HL-60 (cell line): ENCODE data around the gene TINAGL1.
A peak's percentile ranks its signal among the peaks of the same experiment; 100 is the strongest.

Source experiments
- DNase-seq, 2 experiments: peaks; one replicate each; pipeline ENCODE4 v3.0.0-alpha.2; 2010 to 2020; ENCODE audit warnings: low read depth in 1 of 2, low spot score in 1 of 2
- H3K27ac ChIP-seq: fragments of 250-450 bp; sonication (Bioruptor Pico); replicated peaks from 2 replicates; pipeline ENCODE4 v1.5.1; 2020; ENCODE audit warnings: mild to moderate bottlenecking, moderate library complexity
- H3K27me3 ChIP-seq: fragments of 250-450 bp; sonication (Bioruptor Pico); 2 replicates; pipeline ENCODE4 v1.5.1; 2021; ENCODE audit warnings: mild to moderate bottlenecking, moderate library complexity; ENCODE audit not compliant: insufficient read depth, poor library complexity, severe bottlenecking
- H3K4me3 ChIP-seq: replicated peaks from 2 replicates; pipeline ENCODE4 v1.5.1; 2011; ENCODE audit warnings: mild to moderate bottlenecking, control low read depth, low read length; ENCODE audit not compliant: insufficient read depth
- CTCF ChIP-seq: IDR thresholded peaks from one replicate; pipeline ENCODE4 v1.5.1; 2011; ENCODE audit warnings: low read length, control low read depth, inconsistent platforms; ENCODE audit not compliant: insufficient read depth
- GABPA ChIP-seq: IDR thresholded peaks from 2 replicates; pipeline ENCODE4 v1.6.1; 2012; ENCODE audit warnings: low read depth
- POLR2AphosphoS5 ChIP-seq: IDR thresholded peaks from 2 replicates; pipeline ENCODE4 v1.6.1; 2012; ENCODE audit warnings: low read depth
- REST ChIP-seq: IDR thresholded peaks from 2 replicates; pipeline ENCODE4 v1.6.1; 2012; ENCODE audit warnings: low read depth; ENCODE audit not compliant: insufficient replicate concordance
- SPI1 ChIP-seq: IDR thresholded peaks from 2 replicates; pipeline ENCODE4 v1.6.1; 2012; ENCODE audit warnings: low read depth, mild to moderate bottlenecking, borderline replicate concordance

The TINAGL1 gene

GRCh38 chr1:31545927-31546540, 30.3 kb upstream of the TINAGL1 start:
- H3K4me3 ChIP-seq = no peak overlapping the region
- TF ChIP-seq POLR2AphosphoS5 = no peak
- no peak for TF ChIP-seq SPI1
- TF ChIP-seq REST = no peak
- no peak for TF ChIP-seq GABPA
- TF ChIP-seq CTCF = no peak
- H3K27me3 ChIP-seq = no peaks in the 10 kb centered on the region
- H3K27ac ChIP-seq = no peak overlapping the region
- DNase-seq = no peak

GRCh38 chr1:31548534-31548906, 27.8 kb upstream of the TINAGL1 start:
- TF ChIP-seq CTCF (no peak), POLR2AphosphoS5 (no peak), REST (no peak), GABPA (no peak), SPI1 (no peak)
- H3K27ac ChIP-seq = no peak overlapping the region
- no peak for DNase-seq
- H3K27me3 ChIP-seq = no peaks in the 10 kb centered on the region
- H3K4me3 ChIP-seq = no peak overlapping the region

DNA sequence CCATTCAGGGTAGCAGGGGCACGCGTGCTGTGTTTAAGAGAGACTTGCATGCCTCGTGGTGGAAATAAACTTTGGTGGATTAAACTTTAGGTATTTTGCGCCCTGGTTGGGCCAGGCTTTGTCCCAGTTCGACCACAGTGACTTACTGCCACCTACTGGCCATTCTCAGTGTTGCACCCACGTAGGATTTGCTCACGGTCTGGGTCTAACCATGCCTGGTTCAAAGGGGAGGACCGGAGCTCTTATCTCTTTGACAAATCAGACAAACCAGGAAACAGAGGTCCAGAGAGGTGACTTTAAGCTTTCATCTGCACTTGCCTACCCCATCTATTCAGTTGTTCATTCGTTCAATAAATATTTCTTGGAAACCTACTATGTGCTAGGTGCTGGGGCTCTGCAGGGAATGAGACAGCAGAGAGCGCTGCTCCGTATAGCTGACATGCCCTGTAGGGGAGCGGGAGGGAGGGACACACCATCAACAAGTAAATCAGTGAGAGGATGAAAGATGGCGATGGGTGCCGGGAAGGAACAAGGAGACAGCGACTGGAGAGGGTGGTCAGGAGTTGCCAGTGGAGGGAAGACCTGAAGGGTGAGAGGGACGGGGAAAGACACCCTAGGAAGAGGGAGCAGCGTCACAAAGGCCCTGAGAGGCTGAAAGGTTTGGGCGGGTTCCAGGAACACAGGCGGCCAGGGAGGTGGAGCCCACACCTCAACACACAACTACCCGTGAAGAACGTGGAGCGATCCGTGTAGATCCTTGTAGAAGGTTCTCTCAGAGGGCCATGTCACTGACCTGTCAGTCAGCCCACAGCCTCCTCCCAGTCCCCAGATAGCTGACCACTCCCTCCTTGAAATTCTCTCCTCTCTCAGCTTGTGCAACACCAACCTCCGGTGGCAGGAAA, 27.2 kb upstream of the TINAGL1 start:
- no peak for TF ChIP-seq GABPA
- peak; percentile 74 for TF ChIP-seq CTCF
- no peaks in the 10 kb centered on the region for H3K27me3 ChIP-seq
- peak; percentile 77 to 89 for DNase-seq
- H3K4me3 ChIP-seq = peak overlapping the region; percentile 32
- H3K27ac ChIP-seq = no peak overlapping the region
